Dedifferentiated amniotic fluid mesenchymal stem cell (primary cell): ENCODE data around the gene TBC1D22A.

ENCODE experiments used
- DNase-seq: peaks from one replicate; pipeline ENCODE4 v3.0.0-alpha.2; 2016; ENCODE audit errors: extremely low spot score

The TBC1D22A gene

GRCh38 chr22:46835288-46835687 is 72.8 kb downstream of the TBC1D22A start:
- no peak for DNase-seq

- no peak for DNase-seq
Measured at GRCh38 chr22:46835693-46836092, 73.2 kb downstream of the TBC1D22A start.

DNA sequence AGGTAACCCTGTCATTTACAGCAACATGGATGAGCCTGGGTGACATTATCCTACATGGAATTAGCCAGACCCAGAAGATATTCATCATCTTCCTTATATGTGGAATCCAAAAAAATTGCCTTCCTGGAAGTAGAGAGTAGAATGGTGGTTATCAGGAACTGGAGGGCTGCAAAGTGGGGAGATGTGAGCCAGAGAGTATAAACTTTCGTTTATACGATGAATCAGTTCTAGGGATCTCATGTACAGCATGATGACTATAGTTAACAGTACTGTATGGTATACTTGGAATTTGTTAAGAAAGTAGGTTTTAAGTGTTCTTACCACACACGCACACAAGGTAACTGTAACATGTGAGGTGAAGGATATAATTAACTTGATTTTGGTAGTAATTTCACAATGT is 79.1 kb downstream of the TBC1D22A start:
- no peak for DNase-seq

DNA sequence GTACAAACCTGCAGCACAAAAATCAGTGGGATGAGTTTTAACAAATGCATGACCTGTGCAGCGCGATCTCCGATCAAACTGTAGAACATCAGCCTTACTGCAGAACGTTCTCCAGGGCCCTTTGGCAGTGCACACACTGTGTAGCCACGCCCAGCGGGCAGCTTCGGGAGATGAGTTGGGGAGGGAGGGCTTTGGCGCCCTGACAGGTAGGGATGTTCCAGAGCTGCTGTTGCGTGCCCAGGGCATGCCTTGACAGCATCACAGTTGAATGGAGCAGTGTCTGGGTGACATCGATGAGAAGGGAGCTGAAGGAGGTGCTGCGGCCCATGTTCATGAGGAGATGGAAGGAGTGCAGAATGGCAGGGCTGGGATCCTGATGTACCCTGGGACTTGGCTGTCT is 80.2 kb downstream of the TBC1D22A start:
- DNase-seq, result no peak

DNA sequence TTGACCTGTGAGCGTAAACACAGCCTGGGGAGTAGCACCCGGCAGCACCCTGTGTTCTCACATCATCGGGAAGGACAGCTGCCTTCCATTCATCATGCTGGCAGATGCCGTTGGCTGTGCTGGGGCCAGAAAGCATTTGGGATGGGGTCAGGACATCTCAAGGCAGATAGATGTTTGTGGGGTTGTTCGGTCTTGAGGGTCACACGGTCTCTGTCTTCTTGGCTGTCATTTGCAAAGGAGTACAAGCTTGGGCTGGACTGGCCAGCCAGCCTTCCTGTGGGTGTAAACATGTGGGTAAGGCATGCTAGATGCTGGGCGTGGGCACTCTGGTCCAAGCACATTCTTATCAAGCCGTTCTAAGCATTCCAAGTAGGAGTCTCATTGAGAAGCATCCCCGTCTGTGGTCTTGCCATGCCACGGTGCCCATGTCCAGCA is 81.4 kb downstream of the TBC1D22A start:
- DNase-seq, result peak; percentile 55

GRCh38 chr22:46844606-46845210 is 82.3 kb downstream of the TBC1D22A start:
- DNase-seq, result no peak

- DNase-seq, result no peak
Measured at GRCh38 chr22:46845296-46846149, 83.1 kb downstream of the TBC1D22A start.

DNA sequence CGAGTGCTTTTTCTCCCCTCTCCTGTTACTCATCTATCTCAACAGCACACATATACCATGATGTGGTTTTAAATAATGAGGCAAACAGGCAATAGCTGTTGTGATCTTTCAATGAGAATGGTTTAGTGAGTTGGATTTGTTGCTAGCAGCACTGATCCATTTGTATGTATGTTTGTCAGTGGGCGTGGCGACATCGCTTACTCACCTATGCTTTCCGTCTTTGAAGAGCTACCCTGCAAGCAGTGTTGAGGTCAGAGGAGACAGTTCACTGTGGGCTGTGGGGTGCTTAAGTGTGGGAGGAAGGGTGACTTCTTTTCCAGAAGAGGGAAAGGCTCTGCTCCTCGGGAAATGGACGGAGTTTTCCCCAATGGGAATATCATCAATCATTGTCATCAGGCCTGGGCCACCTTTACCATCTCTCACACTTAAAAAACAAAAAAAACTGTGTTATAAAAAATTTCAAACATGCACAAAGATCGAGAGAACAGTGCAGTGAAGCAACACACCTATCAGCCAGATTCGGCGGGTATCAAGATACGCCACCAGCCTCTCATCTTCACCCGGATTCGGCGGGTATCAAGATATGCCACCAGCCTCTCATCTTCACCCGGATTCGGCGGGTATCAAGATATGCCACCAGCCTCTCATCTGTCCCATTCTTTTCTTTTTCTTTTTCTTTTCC is 83.8 kb downstream of the TBC1D22A start:
- no peak for DNase-seq

GRCh38 chr22:46846832-46847355 is 84.4 kb downstream of the TBC1D22A start:
- no peak for DNase-seq

GRCh38 chr22:46848197-46848596 is 85.7 kb downstream of the TBC1D22A start:
- no peak for DNase-seq

- no peak for DNase-seq
Measured at GRCh38 chr22:46849101-46849500, 86.7 kb downstream of the TBC1D22A start.

DNA sequence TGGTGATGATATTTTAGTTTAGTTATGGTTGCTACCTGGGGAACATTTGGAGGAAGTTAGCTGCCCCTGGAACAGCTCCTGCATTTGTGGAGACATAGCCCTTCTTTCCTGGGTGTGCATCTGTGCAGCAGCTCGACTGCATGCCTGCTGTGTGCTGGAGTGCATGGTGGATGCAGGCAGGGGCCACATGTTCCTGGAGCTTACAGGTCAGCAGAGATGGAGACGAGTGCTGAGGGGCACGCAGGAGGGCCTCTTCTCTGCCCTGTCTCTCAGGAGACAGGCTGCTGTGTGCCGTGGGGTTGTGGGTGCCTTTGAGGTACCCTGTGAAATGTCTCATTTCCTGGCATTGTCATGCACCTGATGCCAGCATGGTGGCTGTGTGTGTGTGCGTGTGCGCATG is 87.5 kb downstream of the TBC1D22A start:
- no peak for DNase-seq

GRCh38 chr22:46851311-46851710 is 88.9 kb downstream of the TBC1D22A start:
- DNase-seq, result no peak

GRCh38 chr22:46851941-46852340 is 89.5 kb downstream of the TBC1D22A start:
- no peak for DNase-seq

DNA sequence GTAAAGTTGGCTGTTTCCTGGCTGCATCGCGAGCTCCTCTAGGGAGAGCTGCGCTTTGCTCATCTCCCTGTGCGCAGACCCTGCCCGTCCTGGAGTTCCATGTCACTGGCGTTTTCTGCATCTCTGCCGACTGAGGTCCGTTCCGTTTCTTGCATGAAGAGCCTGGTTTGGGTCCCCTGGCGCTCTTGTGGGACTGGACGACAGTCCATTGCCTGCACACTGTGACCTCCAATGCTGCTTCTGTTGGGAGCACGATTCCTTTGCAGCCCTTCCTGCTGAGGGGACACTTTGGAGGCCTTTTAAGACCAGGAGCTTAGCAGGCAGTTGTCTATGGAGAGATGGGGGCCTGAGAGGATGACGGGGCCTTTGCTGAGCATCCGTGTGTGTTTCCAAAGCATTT is 90.3 kb downstream of the TBC1D22A start:
- no peak for DNase-seq

DNA sequence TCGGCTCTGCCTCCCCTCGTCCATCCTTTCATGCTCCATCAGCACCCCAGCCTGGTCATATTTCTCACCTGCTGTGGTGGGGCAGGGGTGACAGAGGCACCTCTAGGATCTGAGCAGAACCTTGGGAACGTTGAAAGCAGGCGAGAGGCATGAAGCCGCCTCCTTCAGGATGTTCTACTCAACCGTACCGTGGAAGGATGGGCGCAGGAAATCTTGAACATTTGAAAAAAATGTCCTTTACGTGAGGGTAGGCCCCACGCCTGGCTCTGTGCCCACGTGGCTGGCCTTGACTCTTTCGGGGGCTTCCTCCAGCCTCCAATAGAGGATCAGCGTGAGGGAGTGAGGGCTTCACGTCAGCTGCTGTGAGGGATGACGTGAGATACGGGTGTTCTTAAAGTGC is 90.7 kb downstream of the TBC1D22A start:
- DNase-seq, result no peak

GRCh38 chr22:46854125-46854870 is 91.8 kb downstream of the TBC1D22A start:
- DNase-seq, result no peak

GRCh38 chr22:46855681-46856080 is 93.2 kb downstream of the TBC1D22A start:
- no peak for DNase-seq

- DNase-seq, result no peak
Measured at GRCh38 chr22:46856661-46857060, 94.2 kb downstream of the TBC1D22A start.

- peak; percentile 60 for DNase-seq
Measured at GRCh38 chr22:46857142-46857884, 94.9 kb downstream of the TBC1D22A start.

DNA sequence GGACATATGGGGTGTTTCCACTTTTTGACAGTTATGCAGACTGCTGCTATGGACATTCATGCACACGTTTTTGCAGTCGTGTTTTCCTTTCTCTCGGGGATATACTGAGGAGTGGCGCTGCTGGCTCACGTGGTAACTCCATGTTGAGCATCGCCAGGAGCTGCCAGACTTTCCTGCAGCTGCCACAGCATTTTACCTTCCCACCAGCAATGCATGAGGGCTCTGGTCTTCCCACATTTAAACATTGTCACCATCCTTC is 95.4 kb downstream of the TBC1D22A start:
- DNase-seq, result no peak
